Anterior cingulate cortex (tissue), 58 donors: Measurements from ENCODE around the gene RFPL1.
"Not testable (repeated sequence)": the region's sequence is repeated elsewhere in the genome, so short reads cannot be mapped to it uniquely, and the experiment has no call there.

ENCODE experiments used
- DNase-seq, 58 donors: peaks; one replicate each; lab custom pipeline; 2025; lab: John Stamatoyannopoulos, UW

The RFPL1 gene

GRCh38 chr22:29475550-29475949 is 37.2 kb downstream of the RFPL1 start:
- DNase-seq = no peak

- DNase-seq = no peak
These were observed 37.7 kb downstream of the RFPL1 start for GRCh38 chr22:29476116-29476515.

GRCh38 chr22:29477723-29478318 is 39.4 kb downstream of the RFPL1 start:
- DNase-seq = peak in 15 of 58 donors; percentile 4 to 44 (median 21)

- DNase-seq = peak in 11 of 58 donors; percentile 6 to 42 (median 24)
These were observed 40.2 kb downstream of the RFPL1 start for GRCh38 chr22:29478326-29479276.

- peak in 11 of 58 donors; percentile 5 to 45 (median 24) for DNase-seq
These were observed 41.3 kb downstream of the RFPL1 start, which contains the start of gene NEFH for GRCh38 chr22:29479417-29480261. Gene NEFH (plus strand): TSS chr22:29480218. CDS start chr22:29480263, 45 bp downstream.

GRCh38 chr22:29480262-29480511 is 41.8 kb downstream of the RFPL1 start:
- DNase-seq = no peak

- peak in 48 of 58 donors; percentile 9 to 82 (median 39) for DNase-seq
These were observed 42.3 kb downstream of the RFPL1 start for GRCh38 chr22:29480512-29481264.

GRCh38 chr22:29481265-29482000 is 43.0 kb downstream of the RFPL1 start:
- no peak for DNase-seq

GRCh38 chr22:29482253-29482652 is 43.9 kb downstream of the RFPL1 start:
- no peak for DNase-seq

GRCh38 chr22:29482726-29483125 is 44.3 kb downstream of the RFPL1 start:
- no peak for DNase-seq

- no peak for DNase-seq
These were observed 44.9 kb downstream of the RFPL1 start for GRCh38 chr22:29483254-29483653.

GRCh38 chr22:29484642-29485041 is 46.3 kb downstream of the RFPL1 start:
- no peak for DNase-seq

GRCh38 chr22:29485448-29485847 is 47.1 kb downstream of the RFPL1 start:
- DNase-seq = no peak

- DNase-seq = no peak
These were observed 49.1 kb downstream of the RFPL1 start for GRCh38 chr22:29487426-29487986.

- not testable (repeated sequence) for DNase-seq
These were observed 50.9 kb downstream of the RFPL1 start for GRCh38 chr22:29489127-29489780.

- no peak for DNase-seq
These were observed 52.6 kb downstream of the RFPL1 start for GRCh38 chr22:29491012-29491411.
